Measurements from ENCODE around the gene MRPL49.

MRPL49 gene

DNA sequence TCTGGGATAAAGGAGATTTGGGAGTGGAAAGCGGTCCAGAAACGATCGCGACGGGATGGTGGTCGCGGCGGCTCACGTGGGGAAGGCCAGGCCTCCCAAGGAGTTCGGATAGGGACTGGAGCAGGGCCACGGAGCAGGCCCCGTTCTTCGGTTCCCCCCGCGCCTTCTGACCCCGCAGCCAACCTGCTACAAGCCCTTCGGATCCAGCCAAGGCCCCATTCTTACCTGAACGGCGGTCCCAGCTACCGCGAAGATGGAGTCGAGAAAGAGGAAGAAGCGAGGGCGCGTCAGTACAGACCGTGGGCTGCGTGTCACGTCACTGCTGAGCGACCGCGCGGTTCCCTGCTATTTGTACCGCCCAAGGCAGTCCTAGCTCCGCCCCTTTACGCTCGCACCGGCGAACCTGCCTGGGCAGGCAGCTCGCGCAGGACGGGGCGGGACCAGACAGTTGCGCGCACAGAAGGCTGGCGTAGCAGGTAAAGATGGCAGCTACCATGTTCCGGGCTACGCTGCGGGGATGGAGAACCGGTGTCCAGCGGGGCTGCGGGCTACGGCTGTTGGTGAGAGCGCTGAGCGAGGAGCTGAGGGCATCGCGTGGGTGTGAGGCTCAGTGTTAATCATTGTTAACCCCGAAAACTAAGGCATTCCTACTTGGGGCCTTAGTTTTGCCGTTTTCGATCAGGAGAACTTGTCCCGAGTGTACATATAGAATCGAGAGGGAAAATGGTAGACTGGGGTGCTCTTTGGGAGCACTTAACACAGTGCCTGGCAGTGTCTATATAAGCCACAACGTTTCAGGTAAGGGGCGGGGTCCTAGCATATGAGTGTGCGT is at the start of gene MRPL49, which contains the start of gene FAU:
TSS of gene MRPL49 (plus strand) at position 457 of the 832 bp plus-strand sequence. CDS start at position 483, 26 bp downstream.
TSS of gene FAU (minus strand) at position 270 of the 832 bp plus-strand sequence. CDS start 321 bp downstream, outside the sequence.
- peak; percentile 88 to 97 for DNase-seq

DNA sequence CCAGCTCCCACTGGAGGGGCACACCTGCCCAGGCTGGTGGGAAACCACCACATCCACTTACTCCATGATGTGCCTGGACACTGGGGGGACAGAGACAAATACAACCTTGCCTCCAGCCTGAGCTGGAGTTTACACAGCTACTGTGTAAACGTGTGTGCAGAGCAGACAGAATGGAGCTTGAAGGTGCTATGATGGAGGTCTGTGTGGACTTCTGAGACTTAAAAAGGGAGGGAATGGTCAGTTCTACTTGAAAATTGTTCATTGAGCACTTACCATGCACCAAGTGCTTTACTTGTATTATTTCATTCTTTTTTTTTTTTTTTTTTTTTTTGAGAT is 49.5 kb upstream of the MRPL49 start:
- no peak for DNase-seq

GRCh38 chr11:65077451-65077850 is 44.7 kb upstream of the MRPL49 start:
- DNase-seq: no peak

DNA sequence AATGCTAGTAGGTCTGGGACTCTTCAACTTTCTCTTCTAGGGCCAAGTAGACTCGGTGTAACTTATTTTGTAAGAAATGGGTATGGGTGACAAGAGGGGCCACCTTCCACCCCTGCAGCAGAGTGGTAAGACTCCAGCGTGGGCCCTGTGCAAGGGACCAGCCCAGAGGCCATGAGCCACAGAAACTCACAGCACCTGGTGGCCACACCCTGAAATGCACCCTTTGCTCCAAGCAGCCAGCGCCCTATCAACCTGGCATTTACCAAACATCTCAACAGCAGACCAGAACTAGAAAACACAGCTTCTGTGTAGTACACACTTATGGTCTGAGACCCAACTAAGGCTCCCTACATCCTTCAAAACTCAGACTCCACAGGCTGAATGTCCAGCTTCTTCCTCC is 44.0 kb upstream of the MRPL49 start:
- no peak for DNase-seq

GRCh38 chr11:65078786-65079342 is 43.3 kb upstream of the MRPL49 start:
- DNase-seq: no peak

GRCh38 chr11:65083134-65083833 is 38.8 kb upstream of the MRPL49 start:
- no peak for DNase-seq

DNA sequence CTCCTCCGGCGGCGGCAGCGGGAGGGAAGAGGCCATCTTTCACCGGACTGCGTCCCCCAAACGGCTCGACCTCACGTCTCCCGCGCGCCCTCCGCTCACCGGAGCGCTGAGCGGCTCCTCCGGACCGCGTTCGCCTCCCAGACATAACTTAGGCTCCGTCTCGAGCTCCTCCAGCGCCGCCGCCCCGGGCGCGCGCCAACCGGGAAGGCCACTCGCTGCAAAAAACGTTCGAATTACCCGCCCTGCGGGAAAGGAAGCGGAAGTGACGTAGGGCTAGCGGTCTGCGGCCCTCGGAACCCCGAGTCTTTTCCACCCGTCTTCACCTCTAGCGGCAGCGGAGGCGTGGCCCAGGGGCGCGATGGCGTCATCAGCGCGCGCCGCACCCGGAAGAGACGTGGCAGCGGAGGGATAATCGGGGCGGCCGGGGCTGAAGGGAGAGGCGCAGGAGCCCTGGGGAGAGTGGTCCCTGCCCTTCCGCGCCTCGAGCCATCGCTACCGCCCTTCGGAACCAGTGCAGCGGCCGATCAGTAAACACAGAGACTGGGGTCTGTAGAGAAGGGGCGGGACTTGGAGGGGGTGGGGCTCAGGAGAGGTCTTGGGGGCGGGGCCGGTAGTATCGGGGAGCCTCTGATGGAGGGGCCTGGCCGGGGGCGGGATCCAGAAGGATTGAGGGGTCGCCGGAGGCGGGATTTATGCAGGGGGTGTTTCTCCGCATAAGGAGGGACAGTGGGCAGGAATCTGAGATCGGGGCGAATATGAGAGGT is 38.1 kb upstream of the MRPL49 start, which contains the start of the genes CDCA5 and ZFPL1:
TSS of gene CDCA5 (minus strand) at position 207 of the 764 bp plus-strand sequence. CDS start at position 145, 62 bp downstream.
TSS of gene ZFPL1 (plus strand) at position 389 of the 764 bp plus-strand sequence. CDS start 477 bp downstream, outside the sequence.
- DNase-seq: peak; percentile 84 to 86

DNA sequence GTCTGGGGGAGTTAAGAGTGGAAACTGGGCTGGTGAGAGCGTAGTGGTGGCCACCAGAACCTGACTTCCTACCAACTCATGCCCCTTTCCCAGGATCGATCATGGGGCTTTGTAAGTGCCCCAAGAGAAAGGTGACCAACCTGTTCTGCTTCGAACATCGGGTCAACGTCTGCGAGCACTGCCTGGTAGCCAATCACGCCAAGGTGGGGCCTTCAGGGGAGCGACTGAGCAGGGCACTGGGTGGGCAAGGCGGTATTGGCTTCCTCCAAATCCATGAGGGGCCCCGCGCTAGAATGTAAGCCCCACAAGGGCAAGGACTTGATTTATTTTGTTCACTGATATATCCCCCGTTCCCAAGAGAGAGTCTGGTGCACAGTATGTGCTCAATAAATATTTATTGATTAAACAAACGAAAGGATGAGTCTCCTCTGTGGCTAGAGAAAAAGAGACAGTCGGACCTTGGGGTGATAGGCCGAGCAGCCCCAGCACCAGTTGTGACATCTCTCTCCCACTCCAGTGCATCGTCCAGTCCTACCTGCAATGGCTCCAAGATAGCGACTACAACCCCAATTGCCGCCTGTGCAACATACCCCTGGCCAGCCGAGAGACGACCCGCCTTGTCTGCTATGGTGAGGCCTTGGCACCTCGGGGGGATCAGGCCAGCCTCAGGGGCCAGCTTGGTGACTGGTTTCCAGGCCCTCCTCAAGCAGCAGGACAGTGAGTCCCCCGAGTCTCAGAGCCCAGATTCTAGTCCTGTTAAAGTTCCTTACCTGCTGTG is 37.3 kb upstream of the MRPL49 start:
- no peak for DNase-seq

DNA sequence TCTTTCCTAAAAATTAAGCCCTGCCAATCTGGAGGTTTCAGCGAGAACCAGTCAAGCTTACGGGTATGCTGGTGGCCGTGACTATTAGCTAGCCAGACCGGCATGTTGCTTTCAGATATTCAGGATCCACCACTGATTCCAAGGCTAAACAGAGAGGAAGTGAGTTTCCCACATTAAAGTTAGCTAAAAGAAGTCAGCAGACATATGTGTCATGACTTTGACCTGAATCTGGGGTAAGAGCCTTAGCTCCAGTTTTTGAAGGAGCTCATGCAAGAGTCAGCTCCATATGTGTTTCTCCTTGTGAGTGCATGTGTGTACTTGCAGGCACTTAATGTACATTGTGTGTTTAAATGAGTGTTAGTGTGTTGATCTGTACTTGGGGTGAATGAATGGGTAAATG is 36.7 kb upstream of the MRPL49 start:
- DNase-seq: no peak

DNA sequence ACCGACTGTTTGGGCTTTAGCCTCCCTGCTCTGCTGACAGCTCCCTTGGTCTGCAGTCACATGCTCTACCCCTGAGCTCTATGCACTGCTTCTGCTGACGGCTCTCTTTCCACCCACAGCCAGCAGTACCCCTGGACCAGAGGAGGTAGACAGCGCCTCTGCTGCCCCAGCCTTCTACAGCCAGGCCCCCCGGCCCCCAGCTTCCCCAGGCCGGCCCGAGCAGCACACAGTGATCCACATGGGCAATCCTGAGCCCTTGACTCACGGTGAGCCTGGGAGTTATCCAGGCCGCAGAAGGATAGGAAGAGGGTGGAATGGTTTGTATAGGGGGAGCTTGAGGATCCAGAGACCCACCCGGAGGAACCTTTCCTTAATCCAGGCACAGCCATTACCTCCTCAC is 35.3 kb upstream of the MRPL49 start:
- DNase-seq: no peak

DNA sequence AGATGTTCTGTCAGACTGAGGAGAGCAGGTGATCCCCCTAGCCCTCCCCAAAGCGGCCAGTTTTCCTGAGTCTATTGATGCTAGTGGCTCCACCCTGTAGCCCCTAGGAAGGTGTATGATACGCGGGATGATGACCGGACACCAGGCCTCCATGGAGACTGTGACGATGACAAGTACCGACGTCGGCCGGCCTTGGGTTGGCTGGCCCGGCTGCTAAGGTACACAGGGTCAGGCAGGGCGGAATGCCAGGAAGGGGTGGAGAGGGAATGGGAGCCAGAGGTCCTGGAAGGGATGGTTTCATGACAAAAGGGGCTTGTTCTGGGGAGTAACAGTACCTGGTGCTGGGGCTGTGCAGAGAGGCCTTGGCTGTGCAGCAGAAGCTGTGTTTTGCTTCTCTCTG is 34.9 kb upstream of the MRPL49 start:
- DNase-seq: no peak

GRCh38 chr11:65087827-65088226 is 34.3 kb upstream of the MRPL49 start:
- no peak for DNase-seq

DNA sequence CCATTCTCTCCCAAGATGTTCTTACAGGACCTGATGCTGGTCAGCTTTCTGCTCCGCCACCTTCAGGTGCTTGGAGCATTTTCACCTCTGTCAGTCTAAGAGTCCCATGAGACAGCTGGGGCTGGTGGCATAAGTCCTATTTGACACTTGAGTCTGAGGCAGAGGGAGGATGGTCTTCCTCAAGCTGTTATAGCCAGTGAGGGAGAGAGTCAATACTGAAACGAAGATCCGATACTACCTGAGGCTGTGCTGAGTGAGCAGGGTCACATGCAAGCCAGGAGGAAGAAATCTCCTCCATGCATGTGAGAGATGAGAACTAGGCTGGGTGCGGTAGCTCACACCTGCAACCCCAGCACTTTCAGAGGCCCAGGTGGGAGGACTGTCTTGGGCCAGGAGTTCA is 32.5 kb upstream of the MRPL49 start:
- DNase-seq: no peak

DNA sequence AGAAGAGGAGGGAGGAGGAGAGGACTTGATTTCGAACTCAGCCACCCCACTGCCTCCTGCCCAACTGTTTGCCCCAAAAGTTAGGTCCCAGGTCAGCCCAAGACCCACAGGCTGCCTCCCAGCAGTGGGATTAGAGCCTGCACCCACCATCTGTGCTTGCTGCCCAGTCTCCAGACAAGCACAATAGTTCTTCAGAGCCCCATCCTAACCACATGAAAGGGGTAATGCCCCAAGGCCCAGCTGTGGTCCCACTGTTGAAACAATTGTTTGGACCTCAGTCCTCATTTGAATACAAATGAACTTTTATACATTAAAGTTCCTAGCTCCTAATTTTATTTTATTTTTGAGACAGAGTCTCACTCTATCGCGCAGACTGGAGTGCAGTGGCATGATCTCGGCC is 31.5 kb upstream of the MRPL49 start:
- no peak for DNase-seq

DNA sequence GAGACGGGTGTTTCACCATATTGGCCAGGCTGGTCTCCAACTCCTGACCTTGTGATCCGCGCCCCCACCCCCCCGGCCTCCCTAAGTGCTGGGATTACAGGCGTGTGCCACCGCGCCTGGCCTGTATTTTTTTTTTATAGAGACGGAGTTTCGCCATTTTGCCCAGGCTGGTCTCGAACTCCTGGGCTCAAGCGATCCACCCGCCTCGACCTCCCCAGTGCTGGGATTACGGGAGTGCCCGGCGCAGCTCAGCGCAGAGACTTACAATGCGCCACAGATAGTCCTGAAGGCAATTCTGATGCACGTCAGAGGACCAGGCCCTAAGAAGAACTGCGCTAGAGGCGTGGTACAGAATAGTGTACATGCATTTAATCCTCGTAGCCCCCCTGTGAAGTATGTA is 26.7 kb upstream of the MRPL49 start:
- no peak for DNase-seq

DNA sequence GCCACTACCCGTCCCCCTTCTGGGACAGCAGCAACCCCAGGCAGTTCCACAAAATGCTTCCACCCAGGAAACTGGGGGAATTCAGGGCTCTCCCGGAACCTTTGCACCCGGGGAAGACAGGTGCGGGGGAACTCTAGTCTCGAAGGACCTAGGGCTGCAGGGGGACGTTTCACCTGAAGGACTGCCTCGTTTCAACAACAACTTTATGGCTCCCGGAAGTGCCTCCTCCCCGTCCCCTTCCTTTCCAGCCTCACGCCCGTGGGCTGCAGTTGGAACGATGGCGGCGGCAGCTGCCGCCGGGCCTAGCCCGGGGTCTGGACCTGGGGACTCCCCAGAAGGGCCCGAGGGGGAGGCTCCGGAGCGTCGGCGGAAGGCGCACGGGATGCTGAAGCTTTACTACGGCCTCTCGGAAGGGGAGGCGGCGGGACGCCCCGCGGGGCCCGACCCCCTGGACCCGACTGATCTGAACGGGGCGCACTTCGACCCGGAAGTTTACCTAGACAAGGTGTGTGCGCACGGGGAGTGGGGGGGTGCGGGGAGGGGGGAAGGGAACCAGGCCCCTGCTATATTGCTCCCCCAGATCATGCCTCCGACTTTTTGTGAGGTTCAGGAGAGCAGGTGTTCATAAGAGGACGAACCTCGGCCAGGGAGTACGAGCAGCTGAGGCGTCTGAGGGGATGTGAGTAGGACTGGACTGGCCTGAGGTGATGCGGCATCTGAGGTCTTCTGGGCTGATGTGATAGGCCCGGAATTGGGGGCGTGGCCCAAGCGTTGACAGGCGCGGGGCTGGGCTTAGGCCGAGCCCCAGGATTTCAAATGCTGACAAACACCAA is 25.9 kb upstream of the MRPL49 start, which contains the start of gene VPS51:
TSS of gene VPS51 (plus strand) at position 241 of the 833 bp plus-strand sequence. CDS start at position 278, 37 bp downstream.
- DNase-seq: peak; percentile 82 to 86

DNA sequence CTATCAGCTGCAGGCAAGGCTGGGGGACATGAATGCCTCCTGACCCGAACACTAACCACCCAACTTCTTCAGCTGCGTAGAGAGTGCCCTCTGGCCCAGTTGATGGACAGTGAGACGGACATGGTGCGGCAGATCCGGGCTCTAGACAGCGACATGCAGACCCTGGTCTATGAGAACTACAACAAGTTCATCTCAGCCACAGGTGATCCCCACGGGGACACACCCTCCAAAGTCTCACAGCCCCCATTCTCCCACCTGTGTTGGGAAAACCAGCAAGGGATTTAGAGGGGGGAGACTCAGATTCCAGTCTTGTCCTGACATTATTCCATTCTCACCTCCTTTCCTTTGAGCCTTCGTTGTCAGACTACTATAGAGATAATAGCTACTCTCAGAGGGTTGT is 25.2 kb upstream of the MRPL49 start:
- DNase-seq: no peak

GRCh38 chr11:65100674-65101350 is 21.3 kb upstream of the MRPL49 start:
- no peak for DNase-seq

DNA sequence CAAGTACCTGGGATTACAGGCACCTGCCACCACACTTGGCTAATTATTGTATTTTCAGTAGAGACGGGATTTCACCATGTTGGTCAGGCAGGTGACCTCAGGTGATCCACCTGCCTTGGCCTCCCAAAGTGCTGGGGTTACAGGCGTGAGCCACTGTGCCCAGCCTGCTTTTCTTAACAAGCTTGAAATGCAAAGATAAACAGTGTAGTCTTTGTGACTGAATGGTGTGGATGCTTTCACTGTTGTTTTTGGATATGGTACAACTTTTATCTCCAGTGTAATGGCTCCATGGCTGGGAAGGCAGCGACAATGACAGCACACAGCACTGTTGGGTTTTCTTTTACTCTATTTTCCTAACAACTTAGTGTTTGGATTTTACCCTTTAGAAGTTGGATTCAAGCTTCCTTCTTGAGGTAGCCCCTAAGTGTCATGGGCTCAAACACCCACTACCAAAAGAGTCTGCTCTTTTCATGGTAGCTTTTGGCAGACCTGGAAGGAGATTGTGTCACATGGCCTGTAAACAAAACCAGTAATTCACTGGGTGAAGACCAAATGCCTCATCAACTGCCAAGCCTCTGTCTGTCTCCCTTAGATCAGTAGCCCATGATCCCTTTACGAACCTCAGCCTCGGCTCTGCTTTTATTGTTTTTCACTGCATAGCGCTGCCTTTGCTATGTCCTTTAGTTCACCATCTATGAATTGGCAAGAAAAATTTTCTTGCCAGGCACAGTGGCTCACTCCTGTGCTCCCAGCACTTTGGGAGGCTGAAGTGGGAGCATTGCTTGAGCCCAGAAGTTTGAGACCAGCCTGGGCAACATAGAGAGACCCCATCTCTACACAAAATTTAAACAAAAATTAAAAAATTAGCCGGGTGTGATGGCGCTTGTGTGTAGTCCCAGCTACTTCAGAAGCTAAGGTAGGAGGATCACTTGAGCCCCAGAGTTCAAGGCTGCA is 19.7 kb upstream of the MRPL49 start:
- no peak for DNase-seq

Data from NCI-H187 (cell line).